Measurements from ENCODE around the gene PARP15. TPM values are rescaled to one million over a fixed set of nuclear protein-coding genes. Genes with fewer than 3 reads are reported as not detected.
A peak's percentile ranks its signal among the peaks of the same experiment; 100 is the strongest.
"Not testable (repeated sequence)": the region's sequence is repeated elsewhere in the genome, so short reads cannot be mapped to it uniquely, and the experiment has no call there.

The PARP15 gene
- total and polyA plus RNA-seq, 8 donors = 0.25 to 4.5 (median 1.3) TPM; not detected in 1

DNA sequence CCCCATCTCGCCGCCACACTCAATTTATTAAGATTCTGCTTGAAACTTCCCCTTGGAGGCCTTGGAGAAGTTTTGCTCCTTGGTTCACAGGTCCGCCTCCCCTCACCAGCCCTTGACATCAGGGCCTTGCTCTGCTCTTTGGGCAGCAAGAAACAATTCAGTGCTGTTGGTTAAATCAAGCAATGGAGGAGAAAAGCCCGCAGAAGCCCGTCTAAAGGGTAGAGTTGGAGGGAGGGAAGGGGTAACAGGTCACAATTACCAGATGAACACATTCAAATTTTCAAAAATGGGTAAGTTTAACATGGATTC, 13.8 kb upstream of the PARP15 start:
- Histone ChIP-seq H3K27ac (peak overlapping the region; percentile 92 to 97 (median 96)), H3K36me3 (peaks cover 17 to 45% (median 40%) of the 10 kb centered on the region in 4 donors), H3K4me1 (peaks cover 27 to 72% (median 47%) of the 10 kb centered on the region in 4 donors), H3K9me3 (no peaks in the 10 kb centered on the region), H3K27me3 (no peaks in the 10 kb centered on the region), H3K4me3 (peak overlapping the region; percentile 68 to 82 (median 74))
- TF ChIP-seq POLR2A (IDR thresholded peaks at IDR 0.05) = no peak
- no peak for TF ChIP-seq POLR2AphosphoS5 (IDR thresholded peaks at IDR 0.05)
- no peak for TF ChIP-seq EP300 (IDR thresholded peaks at IDR 0.05)
- TF ChIP-seq, protein P1, sequence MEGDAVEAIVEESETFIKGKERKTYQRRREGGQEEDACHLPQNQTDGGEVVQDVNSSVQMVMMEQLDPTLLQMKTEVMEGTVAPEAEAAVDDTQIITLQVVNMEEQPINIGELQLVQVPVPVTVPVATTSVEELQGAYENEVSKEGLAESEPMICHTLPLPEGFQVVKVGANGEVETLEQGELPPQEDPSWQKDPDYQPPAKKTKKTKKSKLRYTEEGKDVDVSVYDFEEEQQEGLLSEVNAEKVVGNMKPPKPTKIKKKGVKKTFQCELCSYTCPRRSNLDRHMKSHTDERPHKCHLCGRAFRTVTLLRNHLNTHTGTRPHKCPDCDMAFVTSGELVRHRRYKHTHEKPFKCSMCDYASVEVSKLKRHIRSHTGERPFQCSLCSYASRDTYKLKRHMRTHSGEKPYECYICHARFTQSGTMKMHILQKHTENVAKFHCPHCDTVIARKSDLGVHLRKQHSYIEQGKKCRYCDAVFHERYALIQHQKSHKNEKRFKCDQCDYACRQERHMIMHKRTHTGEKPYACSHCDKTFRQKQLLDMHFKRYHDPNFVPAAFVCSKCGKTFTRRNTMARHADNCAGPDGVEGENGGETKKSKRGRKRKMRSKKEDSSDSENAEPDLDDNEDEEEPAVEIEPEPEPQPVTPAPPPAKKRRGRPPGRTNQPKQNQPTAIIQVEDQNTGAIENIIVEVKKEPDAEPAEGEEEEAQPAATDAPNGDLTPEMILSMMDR (IDR thresholded peaks at IDR 0.05) = no peak
- DNase-seq = peak in 1 of 2 donors; percentile 40
- 10 to 24% (median 17%) methylated on average over 5 of the region's 5 CpGs for WGBS, 5 donors
- intact Hi-C loops (cut with DNase I; ENCODE audit: low total_unique reads) = loop anchor here (5.0 kb wide), 1 partner anchor 114 kb away; no protein-coding TSS in a partner anchor

DNA sequence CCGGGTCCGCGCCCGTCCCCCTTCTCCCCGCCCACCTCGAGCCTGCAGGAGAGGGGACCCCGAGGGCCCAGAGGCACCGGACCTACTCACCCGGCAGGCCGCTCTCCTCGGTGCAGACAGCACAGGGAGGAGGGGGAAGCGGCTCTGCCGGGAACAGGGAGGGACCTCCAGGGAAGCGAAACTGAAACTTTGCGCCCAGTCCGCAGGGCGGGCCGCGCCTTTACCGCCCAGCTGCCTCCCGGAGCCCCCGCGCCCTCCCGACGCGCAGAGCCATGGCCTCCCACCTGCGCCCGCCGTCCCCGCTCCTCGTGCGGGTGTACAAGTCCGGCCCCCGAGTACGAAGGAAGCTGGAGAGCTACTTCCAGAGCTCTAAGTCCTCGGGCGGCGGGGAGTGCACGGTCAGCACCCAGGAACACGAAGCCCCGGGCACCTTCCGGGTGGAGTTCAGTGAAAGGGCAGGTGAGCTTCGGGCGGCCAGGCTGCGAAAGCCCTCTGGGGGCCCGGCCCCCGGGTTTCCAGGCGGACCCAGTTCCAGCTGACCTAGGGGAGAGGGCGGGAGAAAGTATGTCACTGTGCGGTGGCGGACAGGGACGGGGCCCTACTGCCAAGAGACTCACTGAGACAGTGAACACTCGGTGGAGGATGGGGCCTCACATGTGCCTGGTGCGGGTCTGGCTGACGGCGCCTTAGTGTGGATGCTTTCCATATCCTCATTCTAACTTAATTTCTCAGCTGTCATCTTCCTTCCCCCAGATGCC, 13.1 kb upstream of the PARP15 start, which contains the start of the genes DTX3L and PARP9:
Gene DTX3L, plus strand, starts transcription at position 184 of the 758 bp plus-strand sequence. Its CDS starts 89 bp downstream, at position 273.
Gene PARP9, minus strand, starts transcription at position 146 of the 758 bp plus-strand sequence. CDS start 4,680 bp downstream, outside the sequence.
- 0 to 1% (median 0%) methylated on average over 29 to 56 of the region's 56 CpGs for WGBS, 5 donors
- TF ChIP-seq POLR2A (IDR thresholded peaks at IDR 0.05) (peak in 1 of 4 donors; percentile 43), EP300 (IDR thresholded peaks at IDR 0.05) (peak; percentile 5), POLR2AphosphoS5 (IDR thresholded peaks at IDR 0.05) (peak; percentile 60 to 95 (median 89))
- TF ChIP-seq, protein P1 (IDR thresholded peaks at IDR 0.05) = no peak
- Histone ChIP-seq H3K27me3 (no peaks in the 10 kb centered on the region), H3K27ac (peak within 1 kb of the TSS; percentile 92 to 97 (median 96)), H3K36me3 (peaks cover 15 to 45% (median 40%) of the 10 kb centered on the region in 4 donors), H3K4me1 (peaks cover 27 to 79% (median 51%) of the 10 kb centered on the region in 4 donors), H3K9me3 (no peaks in the 10 kb centered on the region), H3K4me3 (peak within 1 kb of the TSS; percentile 68 to 82 (median 74))
- intact Hi-C loops (cut with DNase I; ENCODE audit: low total_unique reads) = loop anchor here (5.0 kb wide), 1 partner anchor 113 kb away; no protein-coding TSS in a partner anchor
- DNase-seq = peak; percentile 85 to 96

DNA sequence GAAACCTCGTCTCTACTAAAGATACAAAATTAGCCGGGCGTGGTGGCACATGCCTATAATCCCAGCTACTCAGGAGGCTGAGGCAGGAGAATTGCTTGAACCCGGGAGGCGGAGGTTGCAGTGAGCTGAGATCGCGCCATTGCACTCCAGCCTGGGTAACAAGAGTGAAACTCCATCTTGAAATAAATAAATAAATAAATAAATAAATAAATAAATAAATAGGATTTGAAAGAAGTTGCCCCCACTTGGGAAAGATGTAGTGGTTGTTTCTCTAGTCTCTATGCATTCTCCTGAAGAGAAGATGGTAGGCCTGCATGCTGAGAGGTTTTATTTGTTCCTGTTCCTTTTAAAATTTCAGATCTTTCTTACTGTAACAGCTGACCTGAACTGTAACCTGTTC, 9.3 kb upstream of the PARP15 start:
- WGBS, 5 donors = 90 to 97% (median 96%) methylated on average over 7 of the region's 7 CpGs
- Histone ChIP-seq H3K27ac (peak overlapping the region in 3 of 5 donors; percentile 35 to 67 (median 37)), H3K36me3 (peaks cover 38 to 74% (median 72%) of the 10 kb centered on the region in 4 donors), H3K4me1 (peaks cover 15 to 69% (median 37%) of the 10 kb centered on the region in 4 donors)
- DNase-seq; H3K4me3 ChIP-seq; H3K27me3 ChIP-seq; intact Hi-C loops (cut with DNase I; ENCODE audit: low total_unique reads); H3K9me3 ChIP-seq: not testable (repeated sequence)

DNA sequence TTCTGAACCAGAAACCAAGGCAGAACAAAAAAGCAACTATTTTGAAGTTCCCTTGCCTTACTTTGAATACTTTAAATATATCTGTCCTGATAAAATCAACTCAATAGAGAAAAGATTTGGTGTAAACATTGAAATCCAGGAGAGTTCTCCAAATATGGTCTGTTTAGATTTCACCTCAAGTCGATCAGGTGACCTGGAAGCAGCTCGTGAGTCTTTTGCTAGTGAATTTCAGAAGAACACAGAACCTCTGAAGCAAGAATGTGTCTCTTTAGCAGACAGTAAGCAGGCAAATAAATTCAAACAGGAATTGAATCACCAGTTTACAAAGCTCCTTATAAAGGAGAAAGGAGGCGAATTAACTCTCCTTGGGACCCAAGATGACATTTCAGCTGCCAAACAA, 8.7 kb upstream of the PARP15 start:
- Histone ChIP-seq H3K4me1 (peaks cover 10 to 68% (median 34%) of the 10 kb centered on the region in 4 donors), H3K36me3 (peaks cover 38 to 80% (median 78%) of the 10 kb centered on the region in 4 donors)

More for the DNA sequence above, 8.7 kb upstream of the PARP15 start:
- H3K4me3 ChIP-seq = no peak overlapping the region
- TF ChIP-seq EP300 (IDR thresholded peaks at IDR 0.05) (no peak), POLR2A (IDR thresholded peaks at IDR 0.05) (no peak), POLR2AphosphoS5 (IDR thresholded peaks at IDR 0.05) (no peak)
- TF ChIP-seq, protein P1 (IDR thresholded peaks at IDR 0.05) = no peak
- H3K27ac ChIP-seq = peak overlapping the region in 3 of 5 donors; percentile 35 to 67 (median 37)
- WGBS, 5 donors = 48 to 62% (median 52%) methylated on average over 3 of the region's 3 CpGs
- no peak for DNase-seq
- intact Hi-C loops (cut with DNase I; ENCODE audit: low total_unique reads) = no loop called here
- H3K9me3 ChIP-seq = no peaks in the 10 kb centered on the region
- no peaks in the 10 kb centered on the region for H3K27me3 ChIP-seq
